Endodermal cell (in vitro differentiated cells): ENCODE data around the gene RRP1B. TPM values are rescaled to one million over a fixed set of nuclear protein-coding genes. Genes with fewer than 3 reads are reported as not detected.
A peak's percentile ranks its signal among the peaks of the same experiment; 100 is the strongest.

Experiments
- DNase-seq: peaks from one replicate; pipeline ENCODE4 v3.0.0-alpha.2; 2017
- H3K27ac ChIP-seq: 2 replicates; pipeline ENCODE4 v1.5.1; 2013; ENCODE audit warnings: mild to moderate bottlenecking, low read depth, low read length, moderate library complexity
- H3K27me3 ChIP-seq: 2 replicates; pipeline ENCODE4 v1.6.1; 2013; ENCODE audit warnings: mild to moderate bottlenecking, low read length, moderate library complexity; ENCODE audit not compliant: insufficient read depth, control insufficient read depth, poor library complexity, severe bottlenecking
- H3K36me3 ChIP-seq: 2 replicates; pipeline ENCODE4 v1.7.0; 2013; ENCODE audit warnings: mild to moderate bottlenecking, low read length, moderate library complexity; ENCODE audit not compliant: control insufficient read depth, insufficient read depth
- H3K4me1 ChIP-seq: one replicate; pipeline ENCODE4 v1.7.0; 2013; ENCODE audit warnings: low read length; ENCODE audit not compliant: control insufficient read depth, insufficient read depth
- H3K4me3 ChIP-seq: 2 replicates; pipeline ENCODE4 v1.5.1; 2013; ENCODE audit warnings: mild to moderate bottlenecking, low read length, moderate library complexity
- H3K9ac ChIP-seq: 2 replicates; pipeline ENCODE4 v1.6.1; 2013; ENCODE audit warnings: mild to moderate bottlenecking, low read length, moderate library complexity; ENCODE audit not compliant: poor library complexity, severe bottlenecking; ENCODE audit errors: extremely low read depth
- H3K9me3 ChIP-seq: 2 replicates; pipeline ENCODE4 v1.6.1; 2013; ENCODE audit warnings: mild to moderate bottlenecking, low read length, moderate library complexity; ENCODE audit not compliant: control insufficient read depth
- H3K27ac Mint-ChIP-seq: 2 replicates; pipeline ENCODE4 v1.8.0; 2020; ENCODE audit warnings: mixed read lengths
- H3K27me3 Mint-ChIP-seq: 2 replicates; pipeline ENCODE4 v1.8.0; 2021; ENCODE audit warnings: mild to moderate bottlenecking, mixed read lengths; ENCODE audit not compliant: insufficient read depth
- H3K36me3 Mint-ChIP-seq: 2 replicates; pipeline ENCODE4 v1.8.0; 2020; ENCODE audit warnings: low read depth, mixed read lengths
- H3K4me1 Mint-ChIP-seq: 2 replicates; pipeline ENCODE4 v1.8.0; 2020; ENCODE audit warnings: mixed read lengths
- H3K4me3 Mint-ChIP-seq: 2 replicates; pipeline ENCODE4 v1.8.0; 2020; ENCODE audit warnings: mild to moderate bottlenecking, moderate library complexity, mixed read lengths
- H3K9me3 Mint-ChIP-seq: 2 replicates; pipeline ENCODE4 v1.8.0; 2020; ENCODE audit warnings: mild to moderate bottlenecking, mixed read lengths
- WGBS, 2 experiments: methylation state at CpG; one replicate each; pipeline versions ENCODE4 v1.1.5 to v1.1.7; 2013; ENCODE audit warnings: missing lambda C conversion rate in 2 of 2, mixed read lengths in 1 of 2; ENCODE audit not compliant: insufficient coverage in 1 of 2, insufficient read length in 1 of 2; 5-methylcytosine and 5-hydroxymethylcytosine counted together
- total RNA-seq, 2 donors: library from RNA; stranded (reverse); fragmentation: NEBNext Ultra II Directional in 1 of 2; extraction: Animal tissue kit (Norgen Biotek cat#: 25700) in 1 of 2; gene quantifications; 2 replicates in 1 of 2; 3 replicates in 1 of 2; pipeline ENCODE4 v1.2.1, GENCODE V29; 2021
- TF ChIP-seq, protein P1 (sequence below): fragments of 200-600 bp; sonication (generic); conservative IDR thresholded peaks from 2 replicates; pipeline ENCODE4 v1.5.0; 2021; ENCODE audit warnings: antibody characterized with exemption, mild to moderate bottlenecking

RRP1B gene
- total RNA-seq, 2 donors from 2014 or later: 44.1 to 46.0 TPM

DNA sequence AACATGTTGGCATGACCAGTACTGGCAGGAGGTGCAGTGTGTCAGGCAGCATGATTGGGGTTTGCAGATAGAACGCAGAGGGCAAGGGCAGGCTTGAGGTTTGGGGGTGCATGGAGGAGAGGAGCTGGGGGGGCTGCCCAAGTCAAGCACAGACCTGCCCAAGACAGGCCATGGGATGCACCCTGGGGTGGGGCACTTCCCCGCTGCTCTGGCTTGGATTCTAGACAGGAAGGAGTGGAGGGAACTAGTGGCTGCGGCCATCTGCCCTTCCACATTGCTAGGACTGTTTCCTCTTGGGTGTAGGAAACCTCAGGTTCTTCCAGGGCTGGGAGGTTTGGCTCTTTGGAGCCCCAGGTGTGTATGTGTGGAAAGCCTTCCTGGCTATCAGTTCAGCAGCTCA lies 62.6 kb downstream of the RRP1B start:
- no peaks in the 10 kb centered on the region for H3K9me3 ChIP-seq
- no peak overlapping the region for H3K4me3 ChIP-seq
- H3K4me1 ChIP-seq: no peaks in the 10 kb centered on the region
- peaks cover 6% of the 10 kb centered on the region for H3K27me3 ChIP-seq
- DNase-seq: peak; percentile 31
- peaks cover 9% of the 10 kb centered on the region for H3K27me3 Mint-ChIP-seq
- H3K27ac ChIP-seq: no peak overlapping the region
- peaks cover 2% of the 10 kb centered on the region for H3K36me3 Mint-ChIP-seq
- TF ChIP-seq, protein P1, sequence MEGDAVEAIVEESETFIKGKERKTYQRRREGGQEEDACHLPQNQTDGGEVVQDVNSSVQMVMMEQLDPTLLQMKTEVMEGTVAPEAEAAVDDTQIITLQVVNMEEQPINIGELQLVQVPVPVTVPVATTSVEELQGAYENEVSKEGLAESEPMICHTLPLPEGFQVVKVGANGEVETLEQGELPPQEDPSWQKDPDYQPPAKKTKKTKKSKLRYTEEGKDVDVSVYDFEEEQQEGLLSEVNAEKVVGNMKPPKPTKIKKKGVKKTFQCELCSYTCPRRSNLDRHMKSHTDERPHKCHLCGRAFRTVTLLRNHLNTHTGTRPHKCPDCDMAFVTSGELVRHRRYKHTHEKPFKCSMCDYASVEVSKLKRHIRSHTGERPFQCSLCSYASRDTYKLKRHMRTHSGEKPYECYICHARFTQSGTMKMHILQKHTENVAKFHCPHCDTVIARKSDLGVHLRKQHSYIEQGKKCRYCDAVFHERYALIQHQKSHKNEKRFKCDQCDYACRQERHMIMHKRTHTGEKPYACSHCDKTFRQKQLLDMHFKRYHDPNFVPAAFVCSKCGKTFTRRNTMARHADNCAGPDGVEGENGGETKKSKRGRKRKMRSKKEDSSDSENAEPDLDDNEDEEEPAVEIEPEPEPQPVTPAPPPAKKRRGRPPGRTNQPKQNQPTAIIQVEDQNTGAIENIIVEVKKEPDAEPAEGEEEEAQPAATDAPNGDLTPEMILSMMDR: no peak
- no peak overlapping the region for H3K27ac Mint-ChIP-seq
- WGBS, 2 experiments: 96 to 98% methylated on average over 2 to 3 of the region's 3 CpGs
- H3K4me1 Mint-ChIP-seq: peaks cover 7% of the 10 kb centered on the region
- H3K9me3 Mint-ChIP-seq: no peaks in the 10 kb centered on the region
- no peak overlapping the region for H3K9ac ChIP-seq
- no peaks in the 10 kb centered on the region for H3K36me3 ChIP-seq
- H3K4me3 Mint-ChIP-seq: no peak overlapping the region

DNA sequence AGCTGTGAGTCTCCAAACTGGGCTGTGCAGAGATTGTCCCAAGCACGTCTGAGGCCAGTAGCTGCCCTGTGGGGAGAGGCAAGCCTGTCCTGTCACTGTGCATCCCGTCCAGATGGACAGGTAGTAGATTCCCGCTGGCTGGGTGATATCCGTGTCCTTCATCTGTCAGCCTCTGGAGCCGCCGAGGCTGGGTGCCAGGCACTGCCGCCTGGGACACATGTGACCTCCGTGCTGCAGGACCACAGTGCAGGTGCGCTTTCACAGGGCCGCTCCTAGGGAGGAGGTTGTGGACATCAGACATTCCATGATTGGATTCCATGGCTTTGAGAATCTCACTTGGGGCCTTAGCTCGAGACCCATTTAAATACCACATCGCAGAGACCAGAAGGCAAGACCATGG lies 64.3 kb downstream of the RRP1B start:
- Mint-ChIP-seq H3K4me1 (peaks cover 13% of the 10 kb centered on the region), H3K36me3 (peaks cover 2% of the 10 kb centered on the region), H3K27ac (no peak overlapping the region), H3K4me3 (no peak overlapping the region), H3K27me3 (no peaks in the 10 kb centered on the region), H3K9me3 (no peaks in the 10 kb centered on the region)
- Histone ChIP-seq H3K27ac (no peak overlapping the region), H3K9me3 (no peaks in the 10 kb centered on the region), H3K27me3 (no peaks in the 10 kb centered on the region), H3K4me3 (no peak overlapping the region), H3K36me3 (no peaks in the 10 kb centered on the region), H3K4me1 (no peaks in the 10 kb centered on the region), H3K9ac (no peak overlapping the region)
- WGBS, 2 experiments: 91 to 92% methylated on average over 12 of the region's 12 CpGs
- TF ChIP-seq, protein P1: no peak
- peak; percentile 43 for DNase-seq

DNA sequence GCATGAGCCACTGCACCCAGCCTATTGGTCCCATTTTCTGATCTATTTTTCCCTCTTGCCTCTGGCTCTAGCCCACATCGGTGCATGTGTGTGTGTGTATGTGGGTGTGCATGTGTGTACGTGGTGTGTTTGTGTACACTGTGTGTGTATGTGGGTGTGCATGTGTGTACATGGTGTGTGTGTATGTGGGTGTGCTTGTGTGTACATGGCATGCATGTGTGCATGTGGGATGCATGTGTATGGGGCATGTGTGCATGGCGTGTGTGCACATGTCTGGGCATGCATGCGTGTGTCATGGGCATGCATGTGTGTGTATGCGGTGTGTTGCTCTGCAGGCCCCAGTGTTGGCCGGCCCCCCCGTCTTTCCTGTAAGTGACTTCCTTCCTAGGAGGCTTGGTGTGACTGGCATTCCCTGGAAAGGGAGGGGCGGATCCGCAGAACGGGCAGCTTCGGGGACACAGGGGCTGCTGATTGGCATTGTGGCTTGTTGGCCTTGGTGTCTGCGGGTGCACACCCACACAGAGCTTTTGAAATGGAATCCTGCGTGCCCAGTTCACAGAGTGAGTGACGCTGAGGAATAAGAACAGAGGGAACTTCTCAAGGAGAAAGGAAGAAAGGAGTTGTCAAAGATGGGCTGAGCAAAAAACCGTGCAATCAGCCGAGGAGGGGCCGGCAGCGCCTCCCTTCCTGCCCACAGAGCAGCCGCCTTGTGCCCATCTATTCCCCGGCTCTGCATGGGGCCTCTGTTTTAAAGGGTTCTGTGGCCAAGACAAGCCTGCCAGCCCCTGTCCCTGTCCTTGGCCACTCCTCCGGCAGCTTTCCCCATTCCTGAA lies 67.5 kb downstream of the RRP1B start:
- WGBS, 2 experiments: 91 to 95% methylated on average over 17 to 21 of the region's 21 CpGs
- no peaks in the 10 kb centered on the region for H3K9me3 ChIP-seq
- peak; percentile 47 for DNase-seq
- H3K4me1 Mint-ChIP-seq: peaks cover 12% of the 10 kb centered on the region
- H3K4me3 ChIP-seq: no peak overlapping the region
- H3K4me3 Mint-ChIP-seq: peak overlapping the region; percentile 75
- TF ChIP-seq, protein P1: no peak
- H3K27ac ChIP-seq: peak overlapping the region; percentile 24
- no peaks in the 10 kb centered on the region for H3K27me3 ChIP-seq
- H3K9me3 Mint-ChIP-seq: no peaks in the 10 kb centered on the region
- H3K27me3 Mint-ChIP-seq: no peaks in the 10 kb centered on the region
- no peak overlapping the region for H3K9ac ChIP-seq
- peaks cover 5% of the 10 kb centered on the region for H3K36me3 ChIP-seq
- H3K4me1 ChIP-seq: no peaks in the 10 kb centered on the region
- H3K27ac Mint-ChIP-seq: peak overlapping the region; percentile 48
- H3K36me3 Mint-ChIP-seq: peaks cover 2% of the 10 kb centered on the region
